ENCODE data around the gene TMEM191C. TPM values are rescaled to one million over a fixed set of nuclear protein-coding genes. Genes with fewer than 3 reads are reported as not detected.
A peak's percentile ranks its signal among the peaks of the same experiment; 100 is the strongest.

TMEM191C gene
- total and polyA plus RNA-seq, 8 donors = 1.3 to 2.5 (median 1.7) TPM

- H3K4me1 ChIP-seq = no peaks in the 10 kb centered on the region
- no peak for ATAC-seq
- no peak overlapping the region for H3K4me3 ChIP-seq
- no peak overlapping the region for H3K27ac ChIP-seq
- TF ChIP-seq CTCF (IDR thresholded peaks at IDR 0.05) = no peak
- intact Hi-C loops (cut with DNase I) = no loop called here
- H3K36me3 ChIP-seq = peaks cover 0 to 44% of the 10 kb centered on the region in 2 donors
- no peaks in the 10 kb centered on the region for H3K9me3 ChIP-seq
- H3K27me3 ChIP-seq = no peaks in the 10 kb centered on the region
- DNase-seq = peak in 1 of 4 donors; percentile 59
These were observed 18.4 kb upstream of the TMEM191C start for GRCh38 chr22:21448627-21449416.

- no peaks in the 10 kb centered on the region for H3K4me1 ChIP-seq
- intact Hi-C loops (cut with DNase I) = no loop called here
- no peaks in the 10 kb centered on the region for H3K27me3 ChIP-seq
- no peak overlapping the region for H3K27ac ChIP-seq
- ATAC-seq (no peak), DNase-seq (peak in 2 of 4 donors; percentile 25 to 64)
- no peak overlapping the region for H3K4me3 ChIP-seq
- no peaks in the 10 kb centered on the region for H3K9me3 ChIP-seq
- no peak for TF ChIP-seq CTCF (IDR thresholded peaks at IDR 0.05)
- H3K36me3 ChIP-seq = peaks cover 0 to 35% of the 10 kb centered on the region in 2 donors
These were observed 17.5 kb upstream of the TMEM191C start for GRCh38 chr22:21449531-21450319.

GRCh38 chr22:21450320-21450831 lies 16.8 kb upstream of the TMEM191C start:
- Histone ChIP-seq H3K4me1 (no peaks in the 10 kb centered on the region), H3K27me3 (no peaks in the 10 kb centered on the region), H3K4me3 (no peak overlapping the region), H3K27ac (no peak overlapping the region), H3K36me3 (peaks cover 0 to 29% of the 10 kb centered on the region in 2 donors), H3K9me3 (no peaks in the 10 kb centered on the region)
- no peak for ATAC-seq
- peak in 1 of 4 donors; percentile 57 for DNase-seq
- intact Hi-C loops (cut with DNase I) = no loop called here
- no peak for TF ChIP-seq CTCF (IDR thresholded peaks at IDR 0.05)

GRCh38 chr22:21450858-21451353 lies 16.3 kb upstream of the TMEM191C start:
- intact Hi-C loops (cut with DNase I) = no loop called here
- ATAC-seq (no peak), DNase-seq (peak in 2 of 4 donors; percentile 25 to 49)

More at GRCh38 chr22:21450858-21451353, 16.3 kb upstream of the TMEM191C start:
- H3K36me3 ChIP-seq = peaks cover 0 to 24% of the 10 kb centered on the region in 2 donors
- no peak overlapping the region for H3K27ac ChIP-seq
- H3K4me1 ChIP-seq = no peaks in the 10 kb centered on the region
- H3K4me3 ChIP-seq = no peak overlapping the region
- no peak for TF ChIP-seq CTCF (IDR thresholded peaks at IDR 0.05)
- H3K9me3 ChIP-seq = no peaks in the 10 kb centered on the region
- no peaks in the 10 kb centered on the region for H3K27me3 ChIP-seq

Data from left lung (tissue), 10 donors.